ENCODE measurements around the gene CT45A1.
"Not testable (repeated sequence)": the region's sequence is repeated elsewhere in the genome, so short reads cannot be mapped to it uniquely, and the experiment has no call there.

CT45A1 gene, protein sequence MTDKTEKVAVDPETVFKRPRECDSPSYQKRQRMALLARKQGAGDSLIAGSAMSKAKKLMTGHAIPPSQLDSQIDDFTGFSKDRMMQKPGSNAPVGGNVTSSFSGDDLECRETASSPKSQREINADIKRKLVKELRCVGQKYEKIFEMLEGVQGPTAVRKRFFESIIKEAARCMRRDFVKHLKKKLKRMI

GRCh38 chrX:135713183-135713689 lies at the start of gene CT45A1:
Gene CT45A1 (plus strand): TSS chrX:135713639. CDS start chrX:135718941, 5,302 bp downstream.
- not testable (repeated sequence) for DNase-seq

DNA sequence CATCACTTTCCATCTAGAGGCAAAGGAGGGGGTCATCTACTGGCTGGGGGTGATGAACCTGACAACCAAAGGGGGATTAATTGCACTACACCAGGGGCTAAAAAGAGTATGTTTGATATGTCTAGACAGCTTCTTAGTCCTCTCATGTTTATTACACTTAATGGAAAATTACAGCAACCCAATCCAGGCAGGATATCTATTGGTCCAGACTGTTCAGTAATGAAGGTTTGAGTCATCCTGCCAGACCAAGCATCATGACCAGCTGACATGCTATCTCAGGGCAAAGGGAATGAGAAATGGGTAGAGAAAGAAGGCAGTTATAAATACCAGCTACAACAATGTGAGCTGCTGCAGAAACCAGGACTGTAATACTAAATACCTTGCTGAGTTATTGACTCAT lies 40.5 kb upstream of the CT45A1 start:
- not testable (repeated sequence) for DNase-seq

GRCh38 chrX:135688137-135688536 lies 25.3 kb upstream of the CT45A1 start:
- DNase-seq: no peak

DNA sequence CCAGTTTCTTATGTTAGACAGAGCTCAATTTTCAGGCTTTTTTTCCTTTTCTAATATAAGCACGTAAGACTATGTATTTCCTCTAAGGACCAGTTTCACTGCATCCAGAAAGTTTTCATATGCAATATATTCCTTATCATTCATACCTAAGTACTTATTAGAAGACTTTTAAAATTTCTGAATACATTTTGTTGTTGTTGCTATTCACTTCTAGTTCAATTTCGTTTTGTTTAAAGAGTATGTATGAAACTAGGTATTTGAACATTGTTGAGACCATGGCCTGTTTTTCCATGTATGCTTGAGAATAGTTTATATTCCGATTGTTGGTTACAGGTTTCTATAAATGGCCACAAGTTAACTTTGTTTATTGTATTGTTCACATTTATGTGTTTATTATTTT lies 18.0 kb upstream of the CT45A1 start:
- DNase-seq: no peak

DNA sequence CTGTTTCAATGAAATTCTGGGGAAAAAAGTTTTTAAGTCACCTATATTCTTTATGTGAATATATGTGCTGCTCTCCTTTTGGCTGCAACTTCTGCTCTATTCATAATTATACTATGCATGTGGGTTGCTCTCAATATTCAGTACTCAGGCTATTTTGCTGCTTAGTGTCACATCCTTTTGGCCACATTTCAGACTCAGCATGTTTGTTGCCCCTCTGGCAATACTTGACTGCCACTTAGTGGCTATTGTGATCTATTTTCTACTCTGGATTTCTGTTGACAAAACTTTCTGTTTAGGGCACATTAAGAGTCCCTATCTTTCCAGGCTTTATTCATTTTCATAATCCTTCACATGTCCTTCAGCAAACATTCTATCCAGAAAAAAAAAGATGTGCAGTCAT lies 15.8 kb upstream of the CT45A1 start:
- DNase-seq: no peak

DNA sequence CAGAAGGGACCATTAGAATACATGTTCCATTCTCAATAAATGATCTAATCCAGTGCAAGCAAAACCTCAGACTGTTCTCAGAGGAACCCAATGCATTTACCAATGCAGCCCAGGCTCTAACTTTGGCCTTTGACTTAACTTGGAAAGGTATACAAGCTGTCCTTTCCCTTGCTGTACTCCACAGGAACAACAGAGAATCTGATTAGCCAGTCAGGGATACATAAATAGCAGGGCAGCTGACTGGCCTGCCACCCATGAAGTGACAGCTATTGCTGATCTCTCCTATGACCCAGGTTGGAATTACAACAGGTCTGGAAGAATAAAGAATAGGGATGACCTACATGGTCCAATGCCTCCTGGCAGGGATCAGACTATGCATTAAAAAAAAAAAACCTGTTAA lies 14.5 kb upstream of the CT45A1 start:
- no peak for DNase-seq

DNA sequence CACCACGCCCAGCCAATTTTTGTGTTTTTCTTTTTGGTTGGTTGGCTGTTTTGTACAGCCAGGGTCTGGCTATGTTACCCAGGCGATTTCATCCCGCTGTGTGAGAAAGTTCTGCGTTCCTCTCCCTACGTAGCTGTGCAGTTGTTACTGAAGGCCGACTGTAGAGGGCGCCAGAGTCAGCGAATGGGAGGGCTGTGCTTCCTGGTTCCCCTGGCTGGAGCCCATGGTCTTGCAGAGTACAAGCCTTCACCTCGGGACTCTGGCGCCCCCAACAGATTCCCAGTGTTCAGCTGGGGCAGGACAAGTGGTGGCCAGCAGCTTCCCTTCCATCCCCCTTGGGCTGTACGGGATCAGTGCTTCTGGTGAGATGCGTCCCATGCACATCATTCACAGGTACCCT lies 5.6 kb upstream of the CT45A1 start:
- peak; percentile 10 for DNase-seq

DNA sequence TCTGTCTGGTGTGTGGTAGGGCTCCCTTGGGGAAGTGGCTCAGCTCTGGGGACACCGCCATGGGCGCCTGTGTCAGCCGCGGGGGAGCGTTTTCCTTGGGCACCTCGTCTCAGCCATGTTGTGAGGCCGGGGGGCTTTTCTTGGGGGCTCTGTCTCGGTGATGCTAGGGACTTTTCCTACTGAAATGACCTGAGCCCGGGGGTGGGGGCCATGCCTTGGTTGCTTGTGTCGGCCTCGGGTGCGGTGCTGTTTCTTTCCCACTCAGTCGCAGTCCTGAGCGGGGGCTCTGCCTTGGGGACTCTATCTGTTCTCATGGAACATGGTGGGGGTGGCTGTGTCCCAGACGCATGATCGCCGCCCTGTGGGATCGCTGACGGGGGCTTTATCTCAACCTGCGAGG lies 356 bp downstream of the CT45A1 start:
- DNase-seq: no peak

- DNase-seq: not testable (repeated sequence)
Measured at GRCh38 chrX:135734666-135735065, 21.2 kb downstream of the CT45A1 start.

DNA sequence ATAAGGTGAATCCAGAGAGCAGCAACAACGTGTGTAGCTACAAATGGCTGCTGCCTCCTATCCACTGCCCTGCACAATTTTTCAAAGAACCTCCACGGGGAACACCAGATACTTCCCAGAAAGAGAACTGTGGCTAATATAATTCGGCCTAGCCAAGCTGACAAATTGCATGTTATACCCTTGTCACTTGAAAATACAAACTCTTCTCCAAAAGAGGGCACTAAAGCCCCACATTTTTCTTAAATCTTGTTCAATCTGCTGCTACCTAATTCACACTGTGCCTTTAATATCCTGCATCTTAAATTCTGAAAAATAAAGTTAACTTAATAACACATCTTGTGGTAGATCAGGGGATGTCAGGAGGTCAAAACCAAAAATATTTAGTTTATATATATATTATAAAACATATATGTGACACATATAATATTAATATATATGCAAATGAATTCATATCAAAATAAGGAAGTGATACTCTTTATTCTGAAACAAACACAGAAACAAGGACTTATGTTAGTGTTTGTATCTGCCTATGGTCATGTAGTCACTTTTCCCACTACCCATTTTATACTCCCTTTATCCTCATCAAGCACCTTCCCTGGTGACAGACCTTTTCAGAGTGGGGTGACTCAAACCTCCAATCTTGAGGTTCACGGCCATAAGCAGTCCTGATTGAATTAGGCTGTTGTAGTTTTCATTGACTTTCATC lies 24.1 kb downstream of the CT45A1 start:
- no peak for DNase-seq

DNA sequence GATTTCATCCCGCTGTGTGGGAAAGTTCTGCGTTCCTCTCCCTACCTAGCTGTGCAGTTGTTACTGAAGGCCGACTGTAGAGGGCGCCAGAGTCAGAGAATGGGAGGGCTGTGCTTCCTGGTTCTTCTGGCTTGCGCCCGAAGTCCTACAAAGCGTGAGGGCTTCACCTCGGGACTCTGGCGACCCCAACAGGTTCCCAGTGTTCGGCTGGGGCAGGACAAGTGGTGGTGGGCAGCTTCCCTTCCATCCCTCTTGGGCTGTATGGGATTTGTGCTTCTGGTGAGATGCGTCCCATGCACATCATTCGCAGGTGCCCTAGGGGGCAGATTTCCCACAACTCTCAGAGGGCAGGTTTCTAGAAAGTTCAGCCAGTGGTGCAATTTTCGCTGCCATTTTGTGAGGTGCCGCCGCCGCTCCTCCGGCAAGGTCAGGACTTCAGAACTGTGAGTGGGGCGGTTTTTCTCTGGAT lies 27.3 kb downstream of the CT45A1 start:
- DNase-seq: no peak

DNA sequence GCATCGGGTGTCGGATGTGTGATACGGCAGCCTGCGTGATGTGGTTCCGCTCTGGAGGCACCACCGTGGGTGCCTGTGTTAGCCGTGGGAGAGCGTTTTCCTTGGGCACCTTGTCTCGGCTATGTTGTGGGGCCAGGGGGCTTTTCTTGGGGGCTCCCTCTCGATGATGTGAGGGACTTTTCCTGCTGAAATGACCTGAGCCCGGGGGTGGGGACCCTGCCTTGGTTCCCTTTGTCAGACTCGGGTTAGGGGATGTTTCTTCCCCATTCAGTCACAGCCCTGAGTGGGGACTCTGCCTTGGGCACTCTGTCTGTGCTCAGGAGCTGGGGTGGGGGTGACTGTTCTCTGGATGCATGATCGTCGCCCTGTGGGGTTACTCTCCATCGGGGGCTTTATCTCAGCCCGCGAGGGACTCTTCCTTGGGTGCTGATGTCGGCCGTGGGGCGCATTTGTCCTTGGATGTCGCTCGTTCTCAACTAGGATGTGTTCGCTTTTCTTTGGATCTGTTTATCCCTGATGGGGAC lies 27.8 kb downstream of the CT45A1 start:
- DNase-seq: no peak

DNA sequence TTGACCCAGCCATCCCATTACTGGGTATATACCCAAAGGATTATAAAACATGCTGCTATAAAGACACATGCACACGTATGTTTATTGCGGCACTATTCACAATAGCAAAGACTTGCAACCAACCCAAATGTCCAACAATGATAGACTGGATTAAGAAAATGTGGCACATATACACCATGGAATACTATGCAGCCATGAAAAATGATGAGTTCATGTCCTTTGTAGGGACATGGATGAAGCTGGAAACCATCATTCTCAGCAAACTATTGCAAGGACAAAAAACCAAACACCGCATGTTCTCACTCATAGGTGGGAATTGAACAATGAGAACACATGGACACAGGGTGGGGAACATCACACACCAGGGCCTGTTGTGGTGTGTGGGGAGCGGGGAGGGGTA lies 31.3 kb downstream of the CT45A1 start:
- DNase-seq: not testable (repeated sequence)

DNA sequence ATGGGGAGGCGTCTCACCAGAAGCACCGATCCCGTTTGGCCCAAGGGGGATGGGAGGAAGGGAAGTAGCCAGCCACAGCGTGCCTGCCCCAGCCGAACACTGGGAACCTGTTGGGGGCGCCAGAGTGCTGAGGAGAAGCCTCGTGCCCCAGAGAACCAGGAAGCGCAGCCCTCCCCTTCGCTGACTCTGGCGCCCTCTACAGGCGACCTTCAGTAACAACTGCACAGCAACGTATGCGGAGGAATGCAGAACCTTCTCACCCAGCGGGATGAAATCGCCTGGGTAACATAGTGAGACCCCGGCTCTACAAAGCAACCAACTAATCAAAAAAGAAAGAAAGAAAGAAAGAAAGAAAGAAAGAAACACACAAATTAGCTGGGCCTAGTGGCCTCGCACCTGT lies 54.7 kb downstream of the CT45A1 start, which contains the start of gene CT45A3:
Gene CT45A3 (minus strand): TSS at position 101 of the 400 bp plus-strand sequence. CDS start 3,747 bp downstream, outside the sequence.
- not testable (repeated sequence) for DNase-seq

Data from MV-4-11 (cell line).